H1 (cell line): Measurements from ENCODE around the gene DNAJB6. TPM values are rescaled to one million over a fixed set of nuclear protein-coding genes. Genes with fewer than 3 reads are reported as not detected.

Source experiments
- CTCF ChIA-PET: fragments of 300-600 bp; sonication (Branson Sonifier 250); formaldehyde crosslinking; loops from one replicate; lab custom pipeline; 2021; ENCODE audit not compliant: partially characterized antibody; lab: Charles Lee
- POLR2A ChIA-PET: fragments of 300-600 bp; sonication (Branson Sonifier 250); formaldehyde crosslinking; loops from one replicate; lab custom pipeline; 2021; ENCODE audit warnings: inconsistent platforms; ENCODE audit not compliant: partially characterized antibody; lab: Charles Lee
- DNase-seq, 2 experiments: peaks; one replicate each; pipeline versions ENCODE4 v3.0.0 to v3.0.0-alpha.2; 2010 to 2022; ENCODE audit warnings: low spot score in 2 of 2, low read depth in 1 of 2, mixed read lengths in 1 of 2
- FAIRE-seq: peaks from 2 replicates; lab custom pipeline; 2011; peaks lifted over from hg19 to GRCh38; lab: Jason Lieb, UNC
- H2AFZ ChIP-seq: 2 replicates; pipeline ENCODE4 v1.8.1; 2012; ENCODE audit warnings: low read length, inconsistent platforms
- H2AK5ac ChIP-seq: 2 replicates; pipeline ENCODE4 v1.6.1; 2013; ENCODE audit warnings: low read depth, low read length
- H2BK120ac ChIP-seq: replicated peaks from 2 replicates; pipeline ENCODE3; 2013; ENCODE audit warnings: low read depth, low read length, inconsistent platforms
- H2BK12ac ChIP-seq: 2 replicates; pipeline ENCODE4 v1.6.1; 2013; ENCODE audit warnings: low read depth, low read length
- H2BK15ac ChIP-seq: 2 replicates; pipeline ENCODE4 v1.6.1; 2013; ENCODE audit warnings: low read length
- H2BK20ac ChIP-seq: 2 replicates; pipeline ENCODE4 v1.6.1; 2013; ENCODE audit warnings: low read length
- H2BK5ac ChIP-seq: 2 replicates; pipeline ENCODE4 v1.6.1; 2013; ENCODE audit warnings: low read depth, low read length
- H3K14ac ChIP-seq: 2 replicates; pipeline ENCODE4 v1.6.1; 2013; ENCODE audit warnings: inconsistent platforms; ENCODE audit not compliant: insufficient read length
- H3K18ac ChIP-seq: 2 replicates; pipeline ENCODE4 v1.6.1; 2013; ENCODE audit warnings: low read length; ENCODE audit errors: extremely low read depth
- H3K23ac ChIP-seq: 2 replicates; pipeline ENCODE4 v1.6.1; 2013; ENCODE audit warnings: inconsistent platforms; ENCODE audit not compliant: insufficient read length
- H3K23me2 ChIP-seq: 2 replicates; pipeline ENCODE4 v1.6.1; 2013; ENCODE audit warnings: low read depth, low read length
- H3K27ac ChIP-seq: 2 replicates; pipeline ENCODE4 v1.6.1; 2011; ENCODE audit warnings: low read depth, low read length, inconsistent platforms
- H3K27me3 ChIP-seq, 4 experiments: replicated peaks in 1 of 4; 1 replicate in 1 of 4; 2 replicates in 3 of 4; pipeline versions ENCODE4 v1.6.1 to v1.8.1; 2011 to 2013; ENCODE audit warnings: low read length in 3 of 4, mild to moderate bottlenecking in 3 of 4, inconsistent platforms in 2 of 4, mixed read lengths in 2 of 4, moderate library complexity in 1 of 4; ENCODE audit not compliant: control insufficient read depth in 3 of 4, insufficient read depth in 3 of 4; ENCODE audit errors: extremely low read depth in 1 of 4
- H3K36me3 ChIP-seq, 4 experiments: 2 replicates each; pipeline versions ENCODE4 v1.6.1 to v1.8.1; 2011 to 2013; ENCODE audit warnings: mild to moderate bottlenecking in 4 of 4, low read length in 3 of 4, moderate library complexity in 2 of 4, control low read depth in 1 of 4, inconsistent platforms in 1 of 4; ENCODE audit not compliant: insufficient read depth in 4 of 4, control insufficient read depth in 2 of 4
- H3K4ac ChIP-seq: replicated peaks from 2 replicates; pipeline ENCODE3; 2013; ENCODE audit warnings: low read length, low read depth, mixed read lengths, inconsistent platforms; ENCODE audit not compliant: insufficient read length
- H3K4me1 ChIP-seq, 4 experiments: replicated peaks in 1 of 4; 1 replicate in 1 of 4; 2 replicates in 3 of 4; pipeline versions ENCODE4 v1.6.1 to v1.8.1; 2011 to 2013; ENCODE audit warnings: low read length in 3 of 4, inconsistent platforms in 2 of 4, mixed read lengths in 1 of 4; ENCODE audit not compliant: insufficient read depth in 4 of 4, control insufficient read depth in 3 of 4
- H3K4me2 ChIP-seq, 2 experiments: 2 replicates each; pipeline versions ENCODE4 v1.6.1 to v1.8.1; 2011 to 2013; ENCODE audit warnings: low read depth in 2 of 2, low read length in 2 of 2, control low read depth in 1 of 2, inconsistent platforms in 1 of 2, mild to moderate bottlenecking in 1 of 2; ENCODE audit not compliant: insufficient read depth in 1 of 2
- H3K4me3 ChIP-seq, 4 experiments: fragments of 200-600, 300-600 bp in 1 of 4; sonication (generic), shearing (Covaris generic), sonication (Bioruptor Twin) in 1 of 4; 2 replicates each; pipeline versions ENCODE4 v1.5.1 to v1.8.1; 2011 to 2016; ENCODE audit warnings: low read length in 4 of 4, low read depth in 3 of 4, control low read depth in 2 of 4, inconsistent platforms in 2 of 4, mild to moderate bottlenecking in 2 of 4, mixed read lengths in 1 of 4, moderate library complexity in 1 of 4; ENCODE audit not compliant: insufficient read depth in 2 of 4; ENCODE audit errors: extremely low read depth in 1 of 4
- H3K56ac ChIP-seq: replicated peaks from 2 replicates; pipeline ENCODE3; 2013; ENCODE audit warnings: low read depth, mild to moderate bottlenecking, mixed read lengths, low read length, inconsistent platforms; ENCODE audit not compliant: insufficient read length
- H3K79me1 ChIP-seq: 2 replicates; pipeline ENCODE4 v1.6.1; 2013; ENCODE audit warnings: low read depth, low read length, control low read depth
- H3K79me2 ChIP-seq, 2 experiments: 2 replicates each; pipeline versions ENCODE4 v1.6.1 to v1.8.1; 2012 to 2013; ENCODE audit warnings: low read length in 2 of 2, mild to moderate bottlenecking in 2 of 2, inconsistent platforms in 1 of 2; ENCODE audit not compliant: insufficient read depth in 2 of 2, control insufficient read depth in 1 of 2
- H3K9ac ChIP-seq, 4 experiments: replicated peaks in 1 of 4; 1 replicate in 1 of 4; 2 replicates in 3 of 4; pipeline versions ENCODE4 v1.6.1 to v1.8.1; 2011 to 2013; ENCODE audit warnings: low read depth in 3 of 4, low read length in 3 of 4, control low read depth in 2 of 4, mild to moderate bottlenecking in 2 of 4, moderate library complexity in 2 of 4, inconsistent platforms in 1 of 4; ENCODE audit errors: extremely low read depth in 1 of 4
- H3K9me3 ChIP-seq, 2 experiments: 2 replicates each; pipeline versions ENCODE4 v1.6.1 to v1.8.1; 2012 to 2013; ENCODE audit warnings: mild to moderate bottlenecking in 2 of 2, moderate library complexity in 2 of 2, control low read depth in 1 of 2, inconsistent platforms in 1 of 2, low read depth in 1 of 2, low read length in 1 of 2, mixed read lengths in 1 of 2; ENCODE audit not compliant: insufficient read depth in 2 of 2
- H4K20me1 ChIP-seq, 2 experiments: replicated peaks in 1 of 2; 2 replicates each; pipeline versions ENCODE3 to v1.8.1; 2011 to 2013; ENCODE audit warnings: inconsistent platforms in 2 of 2, low read length in 2 of 2, mild to moderate bottlenecking in 1 of 2; ENCODE audit not compliant: insufficient read depth in 2 of 2, control insufficient read depth in 1 of 2
- H4K5ac ChIP-seq: 2 replicates; pipeline ENCODE4 v1.6.1; 2013; ENCODE audit warnings: low read length, low read depth, mixed read lengths, inconsistent platforms; ENCODE audit not compliant: insufficient read length
- H4K8ac ChIP-seq: 2 replicates; pipeline ENCODE4 v1.8.0; 2013; ENCODE audit warnings: mild to moderate bottlenecking, moderate library complexity, low read length, inconsistent platforms; ENCODE audit not compliant: insufficient read depth; ENCODE audit errors: extremely low read depth
- H4K91ac ChIP-seq: replicated peaks from 2 replicates; pipeline ENCODE3; 2013; ENCODE audit warnings: low read length, mixed read lengths, inconsistent platforms; ENCODE audit not compliant: insufficient read length
- ATF2 ChIP-seq: IDR thresholded peaks from 2 replicates; pipeline ENCODE4 v1.6.1; 2012; ENCODE audit warnings: low read length, inconsistent platforms
- BRCA1 ChIP-seq: IDR thresholded peaks from 2 replicates; pipeline ENCODE4 v1.6.1; 2012; ENCODE audit warnings: low read depth, low read length, improper control_type of control experiment
- CBX5 ChIP-seq: fragments of 300-800, 300-1000 bp; sonication (generic); IDR thresholded peaks from 2 replicates; pipeline ENCODE4 v1.7.1; 2016; ENCODE audit warnings: antibody characterized with exemption, low read length, low read depth
- EGR1 ChIP-seq: IDR thresholded peaks from 2 replicates; pipeline ENCODE4 v1.6.1; 2011; ENCODE audit warnings: low read depth, low read length, borderline replicate concordance
- EP300 ChIP-seq, 2 experiments: IDR thresholded peaks; 1 replicate in 1 of 2; 2 replicates in 1 of 2; pipeline ENCODE4 v1.6.1; 2011 to 2012; ENCODE audit warnings: low read depth in 2 of 2, low read length in 2 of 2, mild to moderate bottlenecking in 2 of 2, borderline replicate concordance in 1 of 2, inconsistent platforms in 1 of 2, moderate library complexity in 1 of 2
- RBBP5 ChIP-seq: IDR thresholded peaks from 2 replicates; pipeline ENCODE4 v1.7.1; 2012; ENCODE audit warnings: low read depth, mild to moderate bottlenecking, inconsistent platforms, low read length, moderate library complexity, borderline replicate concordance
- SUZ12 ChIP-seq: fragments of 200-600 bp; sonication (generic); IDR thresholded peaks from 2 replicates; pipeline ENCODE4 v1.6.1; 2012; ENCODE audit warnings: mild to moderate bottlenecking, inconsistent platforms, low read length, moderate library complexity, mixed read lengths
- WGBS, 2 experiments: shearing (Covaris generic) in 1 of 2; methylation state at CpG; one replicate each; pipeline versions ENCODE4 v1.1.6 to v1.1.7; 2013 to 2015; ENCODE audit warnings: low lambda C conversion rate in 2 of 2, mixed read lengths in 2 of 2, inconsistent platforms in 1 of 2, low coverage in 1 of 2, missing lambda C conversion rate in 1 of 2; ENCODE audit not compliant: insufficient replicate concordance in 2 of 2, insufficient coverage in 1 of 2, insufficient read length in 1 of 2; ENCODE audit errors: extremely low coverage in 1 of 2, missing lambda C conversion rate in 1 of 2; 5-methylcytosine and 5-hydroxymethylcytosine counted together
- polyA plus RNA-seq, 7 experiments: library from polyadenylated mRNA; depleted of rRNA in 3 of 7; stranded (reverse) in 5 of 7; unstranded in 2 of 7; fragments of >200 nt in 5 of 7; fragments of 200-250 nt in 2 of 7; gene quantifications; 1 replicate in 5 of 7; 2 replicates in 1 of 7; 4 replicates in 1 of 7; pipeline versions ENCODE4 v1.2.1 to v1.2.3, GENCODE V29; 2011 to 2013; ENCODE audit warnings: missing spikeins in 2 of 7, mixed read lengths in 2 of 7
- total RNA-seq: library from RNA; stranded (reverse); fragmentation: NEBNext Ultra II Directional; extraction: Animal tissue kit (Norgen Biotek cat#: 25700); gene quantifications from 2 replicates; pipeline ENCODE4 v1.2.1, GENCODE V29; 2021

The DNAJB6 gene
- total and polyA plus RNA-seq, 2 of the 8 experiments (the other 6 are each of a cell fraction or from before 2014, with no cell fraction given), result 166 to 295 TPM

GRCh38 chr7:157439149-157439548 lies 102.3 kb downstream of the DNAJB6 start:
- no peak overlapping the region for H3K14ac ChIP-seq
- H3K4me2 ChIP-seq, result no peak overlapping the region
- H2BK120ac ChIP-seq, result no peak overlapping the region
- H4K8ac ChIP-seq, result no peak overlapping the region
- H4K20me1 ChIP-seq, result no peaks in the 10 kb centered on the region
- H2AFZ ChIP-seq, result no peak overlapping the region
- H3K23ac ChIP-seq, result no peak overlapping the region
- H3K23me2 ChIP-seq, result no peaks in the 10 kb centered on the region
- H3K79me1 ChIP-seq, result no peaks in the 10 kb centered on the region
- H3K56ac ChIP-seq, result no peak overlapping the region
- ChIA-PET POLR2A (interaction anchor here (1.1 kb wide), 1 partner anchor 101 kb away, joined by 3 read pairs; no protein-coding TSS in a partner anchor), CTCF (no interaction called here)
- peaks cover 16 to 26% of the 10 kb centered on the region in 2 experiments for H3K9me3 ChIP-seq
- H4K5ac ChIP-seq, result no peak overlapping the region
- H4K91ac ChIP-seq, result no peak overlapping the region
- no peak overlapping the region for H2BK5ac ChIP-seq
- H2BK15ac ChIP-seq, result no peak overlapping the region
- H3K18ac ChIP-seq, result no peak overlapping the region
- no peaks in the 10 kb centered on the region; a peak in 1 of 7 replicates for H3K4me1 ChIP-seq
- no peak overlapping the region for H2AK5ac ChIP-seq
- DNase-seq (no peak), FAIRE-seq (no peak)
- no peaks in the 10 kb centered on the region; a peak in 1 of 7 replicates for H3K27me3 ChIP-seq
- H3K4ac ChIP-seq, result no peak overlapping the region
- H2BK12ac ChIP-seq, result no peak overlapping the region
- H3K4me3 ChIP-seq, result no peak overlapping the region
- no peaks in the 10 kb centered on the region for H3K79me2 ChIP-seq
- H2BK20ac ChIP-seq, result no peak overlapping the region
- H3K9ac ChIP-seq, result no peak overlapping the region
- TF ChIP-seq EGR1, result no peak
- no peak for TF ChIP-seq ATF2
- TF ChIP-seq SUZ12, result no peak
- TF ChIP-seq RBBP5, result no peak
- TF ChIP-seq EP300 (IDR thresholded peaks at IDR 0.05; ENCODE audit: borderline replicate concordance in 1 of 2, low read depth in 2 of 2, low read length in 2 of 2), result no peak
- TF ChIP-seq CBX5, result no peak
- no peak for TF ChIP-seq BRCA1
- no peaks in the 10 kb centered on the region for H3K36me3 ChIP-seq
- 96% methylated on average over 6 of the region's 6 CpGs; no CpG with 5 or more reads in 1 of the 2 experiments for whole genome bisulfite sequencing, 2 experiments
- no peak overlapping the region for H3K27ac ChIP-seq
